Retina (tissue), 1 donor: Measurements from ENCODE around the gene PCMT1.
A peak's percentile ranks its signal among the peaks of the same experiment; 100 is the strongest.
"Not testable (repeated sequence)": the region's sequence is repeated elsewhere in the genome, so short reads cannot be mapped to it uniquely, and the experiment has no call there.

Source experiments
- DNase-seq: peaks from one replicate; pipeline ENCODE4 v3.0.0-alpha.2; 2016

The PCMT1 gene

GRCh38 chr6:149749594-149750135 is at the start of gene PCMT1:
Gene PCMT1 (plus strand): TSS chr6:149749741. CDS start chr6:149749902, 161 bp downstream.
- peak; percentile 94 for DNase-seq

GRCh38 chr6:149701714-149702113 is 47.8 kb upstream of the PCMT1 start:
- no peak for DNase-seq

GRCh38 chr6:149711711-149712110 is 37.8 kb upstream of the PCMT1 start:
- DNase-seq, result no peak

- DNase-seq, result no peak
Measured at GRCh38 chr6:149714442-149714841, 35.1 kb upstream of the PCMT1 start.

- no peak for DNase-seq
Measured at GRCh38 chr6:149716181-149716963, 33.2 kb upstream of the PCMT1 start.

- DNase-seq, result no peak
Measured at GRCh38 chr6:149717255-149717587, 32.3 kb upstream of the PCMT1 start.

GRCh38 chr6:149717588-149718458 is 31.7 kb upstream of the PCMT1 start, which contains the start of gene LATS1:
Gene LATS1 (minus strand): TSS chr6:149718101. CDS start chr6:149702126, 15,975 bp downstream.
- DNase-seq, result peak; percentile 97

GRCh38 chr6:149719531-149719930 is 30.0 kb upstream of the PCMT1 start:
- DNase-seq, result no peak

GRCh38 chr6:149723262-149723661 is 26.3 kb upstream of the PCMT1 start:
- DNase-seq, result no peak

- DNase-seq, result no peak
Measured at GRCh38 chr6:149723771-149724417, 25.6 kb upstream of the PCMT1 start.

GRCh38 chr6:149725785-149726184 is 23.8 kb upstream of the PCMT1 start:
- no peak for DNase-seq

GRCh38 chr6:149727793-149728498 is 21.6 kb upstream of the PCMT1 start:
- DNase-seq, result no peak

- DNase-seq, result no peak
Measured at GRCh38 chr6:149728499-149729234, 20.9 kb upstream of the PCMT1 start.

GRCh38 chr6:149729824-149730223 is 19.7 kb upstream of the PCMT1 start:
- no peak for DNase-seq

GRCh38 chr6:149733089-149733720 is 16.3 kb upstream of the PCMT1 start:
- no peak for DNase-seq

- DNase-seq, result no peak
Measured at GRCh38 chr6:149734915-149735314, 14.6 kb upstream of the PCMT1 start.

- DNase-seq, result not testable (repeated sequence)
Measured at GRCh38 chr6:149745252-149745651, 4.3 kb upstream of the PCMT1 start.

- DNase-seq, result peak; percentile 94
Measured at GRCh38 chr6:149746147-149746946, 3.2 kb upstream of the PCMT1 start, which contains the start of gene NUP43. Gene NUP43 (minus strand): TSS chr6:149746529. CDS start chr6:149746495, 34 bp downstream.

GRCh38 chr6:149749082-149749593 is 403 bp upstream of the PCMT1 start:
- DNase-seq, result not testable (repeated sequence)

GRCh38 chr6:149750136-149750609 is 632 bp downstream of the PCMT1 start:
- no peak for DNase-seq
